ENCODE results near the gene SYT3. TPM values are rescaled to one million over a fixed set of nuclear protein-coding genes. Genes with fewer than 3 reads are reported as not detected.

The SYT3 gene
- total and polyA plus RNA-seq, 7 donors = under 0.01 to 0.66 (median 0.37) TPM; not detected in 1

DNA sequence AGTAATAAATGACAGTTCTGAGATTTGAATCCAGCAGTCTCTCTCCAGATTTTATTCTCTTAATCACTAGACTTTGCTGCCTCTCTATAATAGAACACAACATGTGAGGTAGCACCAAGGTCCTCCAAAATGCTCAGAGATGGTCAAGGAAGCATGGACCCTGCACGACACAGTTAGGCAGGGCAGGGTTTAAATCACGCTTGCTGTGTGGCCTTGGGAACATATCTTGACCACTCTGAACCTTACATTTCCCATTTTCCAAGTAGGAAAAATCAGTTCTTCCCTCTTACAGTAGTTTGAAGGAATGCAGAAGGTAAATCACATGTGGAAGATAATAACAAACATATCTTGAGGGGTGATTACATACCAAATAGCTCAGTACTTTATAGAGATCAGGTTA is 6.3 kb downstream of the SYT3 start:
- DNase-seq = no peak
- Histone ChIP-seq H3K9me3 (peaks cover 0 to 16% (median 8%) of the 10 kb centered on the region in 4 donors), H3K27ac (no peak overlapping the region), H3K4me1 (no peaks in the 10 kb centered on the region), H3K27me3 (peaks cover 0 to 37% (median 30%) of the 10 kb centered on the region in 3 donors), H3K4me3 (no peak overlapping the region), H3K36me3 (no peaks in the 10 kb centered on the region)
- WGBS, 2 donors = 79 to 85% methylated on average over 2 of the region's 2 CpGs
- TF ChIP-seq POLR2A (IDR thresholded peaks at IDR 0.05) (no peak), EP300 (IDR thresholded peaks at IDR 0.05) (no peak), POLR2AphosphoS5 (IDR thresholded peaks at IDR 0.05) (no peak)
- TF ChIP-seq, protein P1, sequence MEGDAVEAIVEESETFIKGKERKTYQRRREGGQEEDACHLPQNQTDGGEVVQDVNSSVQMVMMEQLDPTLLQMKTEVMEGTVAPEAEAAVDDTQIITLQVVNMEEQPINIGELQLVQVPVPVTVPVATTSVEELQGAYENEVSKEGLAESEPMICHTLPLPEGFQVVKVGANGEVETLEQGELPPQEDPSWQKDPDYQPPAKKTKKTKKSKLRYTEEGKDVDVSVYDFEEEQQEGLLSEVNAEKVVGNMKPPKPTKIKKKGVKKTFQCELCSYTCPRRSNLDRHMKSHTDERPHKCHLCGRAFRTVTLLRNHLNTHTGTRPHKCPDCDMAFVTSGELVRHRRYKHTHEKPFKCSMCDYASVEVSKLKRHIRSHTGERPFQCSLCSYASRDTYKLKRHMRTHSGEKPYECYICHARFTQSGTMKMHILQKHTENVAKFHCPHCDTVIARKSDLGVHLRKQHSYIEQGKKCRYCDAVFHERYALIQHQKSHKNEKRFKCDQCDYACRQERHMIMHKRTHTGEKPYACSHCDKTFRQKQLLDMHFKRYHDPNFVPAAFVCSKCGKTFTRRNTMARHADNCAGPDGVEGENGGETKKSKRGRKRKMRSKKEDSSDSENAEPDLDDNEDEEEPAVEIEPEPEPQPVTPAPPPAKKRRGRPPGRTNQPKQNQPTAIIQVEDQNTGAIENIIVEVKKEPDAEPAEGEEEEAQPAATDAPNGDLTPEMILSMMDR (IDR thresholded peaks at IDR 0.05) = no peak
- intact Hi-C loops (cut with DNase I) = no loop called here

DNA sequence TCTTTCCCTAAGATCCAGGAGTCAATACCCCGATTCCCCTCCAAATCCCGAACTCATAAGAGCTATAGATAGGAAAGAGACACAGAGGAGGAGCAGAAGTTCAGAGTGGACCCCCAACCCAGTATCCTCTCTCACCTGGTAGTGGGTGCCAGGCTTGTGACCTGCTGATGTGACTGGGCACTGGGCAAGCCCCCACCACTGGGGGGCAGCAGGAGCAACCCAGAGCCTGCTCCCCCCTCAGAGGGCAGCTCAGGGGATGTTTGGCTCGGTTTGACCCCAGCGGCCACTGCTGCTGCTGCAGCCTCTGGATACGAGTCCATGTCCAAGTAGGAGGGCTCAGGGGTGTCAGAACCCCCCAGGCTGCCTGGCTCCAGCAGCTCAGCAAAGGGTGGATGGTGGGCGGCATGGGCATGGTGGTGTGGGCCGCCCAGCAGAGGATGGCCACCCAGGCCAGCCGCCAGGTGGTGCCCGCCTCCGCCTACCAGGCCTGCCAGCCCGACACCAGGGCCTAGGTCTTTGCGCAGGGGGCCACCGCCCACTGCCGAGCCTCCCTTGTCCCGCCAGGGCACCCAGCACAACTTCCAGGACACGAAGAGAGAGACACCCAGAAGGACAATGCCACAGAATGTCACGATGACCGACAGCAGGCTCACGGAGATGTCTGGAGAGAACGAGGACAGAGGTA is 7.4 kb downstream of the SYT3 start:
- intact Hi-C loops (cut with DNase I) = no loop called here
- no peak overlapping the region for H3K27ac ChIP-seq
- TF ChIP-seq POLR2AphosphoS5 (IDR thresholded peaks at IDR 0.05) (no peak), POLR2A (IDR thresholded peaks at IDR 0.05) (no peak), EP300 (IDR thresholded peaks at IDR 0.05) (no peak)
- TF ChIP-seq, protein P1 (IDR thresholded peaks at IDR 0.05) = no peak
- no peaks in the 10 kb centered on the region for H3K36me3 ChIP-seq
- H3K9me3 ChIP-seq = peaks cover 0 to 16% (median 8%) of the 10 kb centered on the region in 4 donors
- DNase-seq = no peak
- no peaks in the 10 kb centered on the region for H3K4me1 ChIP-seq
- H3K27me3 ChIP-seq = peaks cover 0 to 36% (median 20%) of the 10 kb centered on the region in 3 donors
- H3K4me3 ChIP-seq = no peak overlapping the region
- WGBS, 2 donors = 79 to 85% methylated on average over 20 of the region's 20 CpGs

DNA sequence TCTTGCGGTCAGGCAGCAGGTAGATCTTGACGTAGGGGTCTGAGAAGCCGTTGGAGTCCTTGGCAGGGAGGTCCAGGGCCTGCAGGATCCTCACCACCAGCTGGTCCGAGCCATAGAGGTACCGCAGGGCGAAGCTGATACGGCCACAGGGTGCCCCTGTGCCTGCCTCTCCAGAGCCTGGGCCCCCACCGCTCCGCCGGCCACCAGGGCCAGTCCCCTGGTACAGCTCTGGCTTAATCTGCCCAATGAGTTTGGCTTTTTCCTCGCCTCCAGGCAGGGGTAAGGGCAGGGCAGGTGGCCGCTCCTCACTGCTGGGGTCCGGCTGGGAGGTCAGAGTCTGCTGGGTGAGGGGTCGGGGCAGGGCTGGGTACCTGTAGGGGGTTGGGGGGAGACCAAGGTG is 9.9 kb downstream of the SYT3 start:
- Histone ChIP-seq H3K27ac (no peak overlapping the region), H3K27me3 (peaks cover 0 to 32% (median 14%) of the 10 kb centered on the region in 3 donors), H3K4me3 (no peak overlapping the region)

DNA sequence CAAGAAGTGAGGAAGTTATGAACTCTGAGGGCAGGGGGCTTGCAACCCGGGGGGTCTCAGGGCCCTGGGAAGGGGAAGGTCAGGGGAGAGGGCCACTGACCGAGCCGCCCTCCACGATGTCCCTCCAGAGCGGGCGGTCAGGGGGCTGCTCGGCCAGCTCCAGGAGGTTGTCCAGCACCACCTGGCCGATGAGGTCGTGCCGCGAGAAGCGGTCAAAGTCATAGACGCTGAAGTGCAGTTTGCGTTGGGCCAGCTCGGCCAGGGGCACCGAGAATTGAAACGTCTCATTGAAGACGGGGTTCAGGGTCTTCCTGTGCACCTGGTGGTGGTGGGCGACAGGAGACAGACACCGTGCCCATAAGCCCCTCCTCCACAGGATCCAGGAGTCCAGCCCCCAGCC is 10.5 kb downstream of the SYT3 start:
- no peak overlapping the region for H3K4me3 ChIP-seq
- TF ChIP-seq EP300 (IDR thresholded peaks at IDR 0.05) (no peak), POLR2A (IDR thresholded peaks at IDR 0.05) (no peak), POLR2AphosphoS5 (IDR thresholded peaks at IDR 0.05) (no peak)
- TF ChIP-seq, protein P1 (IDR thresholded peaks at IDR 0.05) = no peak
- intact Hi-C loops (cut with DNase I) = no loop called here
- H3K4me1 ChIP-seq = no peaks in the 10 kb centered on the region
- no peaks in the 10 kb centered on the region for H3K36me3 ChIP-seq
- H3K27me3 ChIP-seq = peaks cover 0 to 32% (median 14%) of the 10 kb centered on the region in 3 donors
- no peak for DNase-seq
- WGBS, 2 donors = 81% methylated on average over 20 of the region's 20 CpGs
- peaks cover 0 to 11% (median 6%) of the 10 kb centered on the region in 4 donors for H3K9me3 ChIP-seq
- no peak overlapping the region for H3K27ac ChIP-seq

More for the DNA sequence above, 9.9 kb downstream of the SYT3 start:
- Histone ChIP-seq H3K36me3 (no peaks in the 10 kb centered on the region), H3K4me1 (no peaks in the 10 kb centered on the region), H3K9me3 (peaks cover 0 to 16% (median 8%) of the 10 kb centered on the region in 4 donors)
- intact Hi-C loops (cut with DNase I) = no loop called here
- 68 to 77% methylated on average over 14 of the region's 14 CpGs for WGBS, 2 donors
- no peak for TF ChIP-seq POLR2AphosphoS5 (IDR thresholded peaks at IDR 0.05)
- TF ChIP-seq EP300 (IDR thresholded peaks at IDR 0.05) = no peak
- TF ChIP-seq, protein P1 (IDR thresholded peaks at IDR 0.05) = no peak
- no peak for TF ChIP-seq POLR2A (IDR thresholded peaks at IDR 0.05)
- no peak for DNase-seq

Data from sigmoid colon (tissue), 7 donors.